Stomach (tissue), 4 donors: ENCODE measurements around the gene CAPN15.

ENCODE experiments used
- CTCF ChIP-seq, 7 experiments: fragments of 450-650 bp in 4 of 7; fragments of 200-600 bp in 3 of 7; sonication (generic) in 3 of 7; IDR thresholded peaks; one replicate each; pipeline ENCODE4 v1.5.1; 2016 to 2019; ENCODE audit warnings: antibody characterized with exemption in 7 of 7, control low read depth in 2 of 7, mild to moderate bottlenecking in 1 of 7
- POLR2A ChIP-seq, 4 donors: fragments of 450-650 bp; IDR thresholded peaks; one replicate each; pipeline ENCODE4 v1.6.1; 2016; ENCODE audit warnings: antibody characterized with exemption in 4 of 4, control low read depth in 2 of 4, mild to moderate bottlenecking in 1 of 4, moderate library complexity in 1 of 4
- POLR2AphosphoS5 ChIP-seq, 3 donors: sonication (generic); formaldehyde crosslinking; IDR thresholded peaks; one replicate each; pipeline ENCODE4 v1.6.1; 2016; ENCODE audit warnings: antibody characterized with exemption in 3 of 3

DNA sequence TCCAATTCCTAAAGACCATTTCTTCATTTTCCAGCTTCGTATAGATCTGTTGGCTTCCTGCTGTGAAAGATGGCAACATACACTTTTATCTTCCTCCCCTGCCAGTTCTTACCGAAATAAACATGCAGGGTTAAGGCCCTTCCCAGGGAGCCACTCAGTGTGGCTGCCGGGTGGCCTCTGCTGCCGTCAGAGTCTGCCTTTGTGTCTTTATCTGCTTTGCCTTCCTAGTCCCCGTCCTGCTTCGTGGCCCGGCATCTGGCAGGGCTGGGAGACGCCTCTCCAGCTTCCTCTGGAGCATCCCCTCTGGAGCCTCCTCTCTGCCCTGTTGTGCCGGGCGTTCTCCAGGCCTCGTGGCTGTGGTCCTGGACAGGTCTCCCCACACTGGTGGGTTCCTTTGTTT, 30.3 kb upstream of the CAPN15 start:
- no peak for TF ChIP-seq CTCF (IDR thresholded peaks at IDR 0.05)
- TF ChIP-seq POLR2A (IDR thresholded peaks at IDR 0.05) = no peak
- TF ChIP-seq POLR2AphosphoS5 (IDR thresholded peaks at IDR 0.05) = no peak
